Spinal cord (tissue), 10 donors: ENCODE data around the gene CSNK1G3. TPM values are rescaled to one million over a fixed set of nuclear protein-coding genes. Genes with fewer than 3 reads are reported as not detected.
A peak's percentile ranks its signal among the peaks of the same experiment; 100 is the strongest.
"Not testable (repeated sequence)": the region's sequence is repeated elsewhere in the genome, so short reads cannot be mapped to it uniquely, and the experiment has no call there.

Source experiments
- DNase-seq, 6 donors: peaks; one replicate each; pipeline versions ENCODE4 v3.0.0 to v3.0.0-alpha.2; 2013 to 2015; ENCODE audit warnings: low spot score in 6 of 6, low read depth in 4 of 6
- H3K27ac ChIP-seq: one replicate; pipeline ENCODE4 v1.5.1; 2013; ENCODE audit warnings: low read depth, low read length, control low read depth
- H3K27me3 ChIP-seq: one replicate; pipeline ENCODE4 v1.6.1; 2013; ENCODE audit warnings: low read length; ENCODE audit not compliant: control insufficient read depth, insufficient read depth
- H3K36me3 ChIP-seq: one replicate; pipeline ENCODE4 v1.6.1; 2013; ENCODE audit warnings: low read length; ENCODE audit not compliant: control insufficient read depth, insufficient read depth
- H3K4me1 ChIP-seq: one replicate; pipeline ENCODE4 v1.6.1; 2013; ENCODE audit warnings: low read length; ENCODE audit not compliant: control insufficient read depth, insufficient read depth
- H3K4me3 ChIP-seq: one replicate; pipeline ENCODE4 v1.5.1; 2013; ENCODE audit warnings: low read depth, low read length, control low read depth
- H3K9me3 ChIP-seq: one replicate; pipeline ENCODE4 v1.6.1; 2013; ENCODE audit warnings: low read length; ENCODE audit not compliant: control insufficient read depth, insufficient read depth
- WGBS: methylation state at CpG from one replicate; pipeline ENCODE4 v1.1.5; 2013; ENCODE audit warnings: missing lambda C conversion rate; ENCODE audit not compliant: insufficient coverage; 5-methylcytosine and 5-hydroxymethylcytosine counted together
- polyA plus RNA-seq, 2 donors: library from polyadenylated mRNA; unstranded; fragments of 120-200 nt; gene quantifications; one replicate each; pipeline ENCODE4 v1.2.1, GENCODE V29; 2013; ENCODE audit not compliant: insufficient read length in 2 of 2
- total RNA-seq, 2 donors: library from RNA; depleted of rRNA in 1 of 2; stranded (reverse); fragments of 120-200 nt in 1 of 2; fragments of >200 nt in 1 of 2; gene quantifications; one replicate each; pipeline versions ENCODE4 v1.2.3 to v1.2.4, GENCODE V29; 2013 to 2014
- donor health status: healthy.

The CSNK1G3 gene
- total and polyA plus RNA-seq, 4 donors: 27.6 to 111 (median 54.6) TPM

DNA sequence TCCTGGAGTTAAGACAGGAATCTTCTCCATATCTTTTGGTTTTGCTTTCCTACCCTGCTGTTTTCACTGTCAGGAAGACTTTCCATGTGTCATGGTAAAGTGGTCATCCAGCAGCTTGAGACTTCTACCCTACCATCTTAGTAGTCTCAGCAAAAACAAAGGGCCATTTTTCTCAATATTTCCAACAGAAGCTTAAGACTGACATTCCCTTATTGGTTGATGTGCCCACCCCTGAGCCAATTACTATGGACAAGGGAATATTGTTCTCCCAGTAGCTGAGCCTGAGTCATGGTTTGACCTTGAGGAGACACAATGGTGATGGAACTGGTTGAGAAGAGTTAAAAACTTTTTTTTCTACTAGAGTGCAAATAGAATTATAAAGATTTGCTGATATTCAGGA is 105.6 kb downstream of the CSNK1G3 start:
- Histone ChIP-seq H3K27me3 (no peaks in the 10 kb centered on the region), H3K27ac (no peak overlapping the region)

DNA sequence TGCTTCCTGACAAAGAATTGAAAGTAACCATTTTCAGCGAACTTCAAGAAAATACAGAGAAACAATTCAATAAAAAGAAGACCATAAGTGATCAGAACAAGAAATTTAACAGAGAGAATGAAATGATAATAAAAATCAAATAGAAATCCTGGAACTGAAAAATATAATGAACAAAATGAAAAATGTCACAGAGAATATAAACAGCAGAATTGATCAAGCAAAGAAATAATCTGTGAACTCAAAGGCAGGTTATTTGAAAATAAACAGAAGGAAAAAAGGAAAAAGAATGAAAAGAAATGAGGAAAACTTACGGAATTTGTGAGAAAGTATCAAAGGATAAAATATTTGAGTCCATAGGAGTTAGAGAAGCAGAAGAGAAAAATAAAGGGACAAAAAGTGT is 114.1 kb downstream of the CSNK1G3 start:
- Histone ChIP-seq H3K27ac (no peak overlapping the region), H3K9me3 (peaks cover 4% of the 10 kb centered on the region), H3K4me3 (no peak overlapping the region), H3K27me3 (no peaks in the 10 kb centered on the region), H3K36me3 (no peaks in the 10 kb centered on the region), H3K4me1 (no peaks in the 10 kb centered on the region)
- no peak for DNase-seq
- WGBS: 100% methylated on average over 1 of the region's 2 CpGs

More for the DNA sequence above, 105.6 kb downstream of the CSNK1G3 start:
- H3K4me1 ChIP-seq: no peaks in the 10 kb centered on the region
- H3K4me3 ChIP-seq: no peak overlapping the region
- H3K9me3 ChIP-seq: no peaks in the 10 kb centered on the region
- DNase-seq: no peak
- no peaks in the 10 kb centered on the region for H3K36me3 ChIP-seq

DNA sequence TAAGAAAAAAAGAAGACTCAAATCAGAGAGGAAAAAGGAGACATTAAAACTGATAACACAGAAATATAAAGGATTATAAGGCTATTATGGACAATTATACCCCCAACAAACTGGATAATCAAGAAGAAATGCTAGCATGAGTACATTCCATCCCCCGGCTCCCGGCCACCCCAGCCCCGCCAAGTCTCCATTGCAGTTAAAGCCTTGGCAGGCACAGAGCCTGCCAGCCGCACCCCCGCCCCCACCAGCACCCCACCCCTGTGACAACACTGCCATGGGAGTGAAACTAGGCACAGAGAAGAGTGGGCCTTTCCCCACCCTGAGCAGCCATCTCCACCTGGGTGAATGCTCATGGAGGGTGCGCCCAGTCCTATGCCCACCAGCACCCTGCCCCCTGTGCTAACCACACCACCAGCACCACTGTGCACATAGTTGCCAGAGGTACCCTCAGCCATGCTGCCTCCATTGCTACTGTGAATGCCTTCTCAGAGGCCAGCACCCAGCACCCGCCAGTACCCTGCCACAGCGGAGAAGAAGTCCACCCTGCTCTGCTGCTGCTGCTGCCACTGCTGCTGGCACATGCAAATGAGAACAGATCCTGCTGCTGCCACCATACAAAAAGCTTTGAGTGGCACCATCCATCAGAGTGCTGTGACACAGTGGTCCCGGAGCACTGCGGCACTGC is 117.0 kb downstream of the CSNK1G3 start:
- WGBS: 67% methylated on average over 4 of the region's 10 CpGs
- Histone ChIP-seq H3K4me1 (no peaks in the 10 kb centered on the region), H3K36me3 (no peaks in the 10 kb centered on the region), H3K27me3 (no peaks in the 10 kb centered on the region), H3K27ac (no peak overlapping the region), H3K9me3 (peaks cover 4% of the 10 kb centered on the region), H3K4me3 (no peak overlapping the region)
- no peak for DNase-seq

DNA sequence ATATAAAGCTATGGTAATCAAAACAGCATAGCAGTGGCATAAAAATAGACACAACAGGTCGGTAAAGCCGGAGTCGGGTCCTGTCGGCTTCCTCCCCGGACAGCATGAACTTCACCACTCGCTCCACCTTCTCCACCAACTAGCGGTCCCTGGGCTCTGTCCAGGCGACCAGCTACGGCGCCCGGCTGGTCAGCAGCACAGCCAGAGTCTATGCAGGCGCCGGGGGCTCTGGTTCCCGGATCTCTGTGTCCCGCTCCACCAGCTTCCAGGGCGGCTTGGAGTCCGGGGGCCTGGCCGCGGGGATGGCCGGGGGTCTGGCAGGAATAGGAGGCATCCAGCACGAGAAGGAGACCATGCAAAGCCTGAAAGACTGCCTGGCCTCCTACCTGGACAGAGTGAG is 124.0 kb downstream of the CSNK1G3 start:
- Histone ChIP-seq H3K27me3 (no peaks in the 10 kb centered on the region), H3K4me1 (no peaks in the 10 kb centered on the region), H3K36me3 (no peaks in the 10 kb centered on the region), H3K9me3 (no peaks in the 10 kb centered on the region), H3K27ac (no peak overlapping the region), H3K4me3 (no peak overlapping the region)
- DNase-seq: no peak
- 97% methylated on average over 21 of the region's 21 CpGs for WGBS

DNA sequence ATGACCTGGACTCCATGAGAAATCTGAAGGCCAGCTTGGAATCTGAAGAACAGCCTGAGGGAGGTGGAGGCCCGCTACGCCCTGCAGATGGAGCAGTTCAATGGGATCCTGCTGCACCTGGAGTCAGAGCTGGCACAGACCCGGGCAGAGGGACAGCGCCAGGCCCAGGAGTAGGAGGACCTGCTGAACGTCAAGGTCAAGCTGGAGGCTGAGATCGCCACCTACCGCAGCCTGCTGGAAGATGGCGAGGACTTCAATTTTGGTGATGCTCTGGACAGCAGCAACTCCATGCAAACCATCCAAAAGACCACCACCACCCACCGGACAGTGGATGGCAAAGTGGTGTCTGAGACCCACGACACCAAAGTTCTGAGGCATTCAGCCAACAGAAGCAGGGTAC is 125.1 kb downstream of the CSNK1G3 start:
- not testable (repeated sequence) for H3K27me3 ChIP-seq, H3K4me1 ChIP-seq, DNase-seq, H3K36me3 ChIP-seq, H3K9me3 ChIP-seq, H3K4me3 ChIP-seq, H3K27ac ChIP-seq
- WGBS: 95% methylated on average over 9 of the region's 10 CpGs

DNA sequence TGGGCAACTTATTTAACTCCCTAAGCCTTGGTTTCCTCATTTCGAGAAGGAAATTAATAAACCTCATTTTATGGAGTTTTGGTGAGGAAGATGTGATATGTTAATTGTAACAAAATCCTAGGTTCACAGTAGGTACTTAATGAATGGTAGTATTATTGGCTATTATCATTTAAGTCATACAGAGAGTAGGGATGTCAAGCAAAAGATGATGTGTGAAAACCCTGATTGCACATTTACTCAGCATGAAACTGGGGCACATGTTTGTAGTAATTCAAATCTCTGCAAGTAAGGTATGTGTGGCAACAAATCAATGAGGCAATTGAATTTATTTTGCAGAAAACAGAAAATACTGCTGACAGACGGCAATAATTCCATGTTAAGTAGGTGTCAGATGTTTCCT is 127.3 kb downstream of the CSNK1G3 start:
- Histone ChIP-seq H3K9me3 (no peaks in the 10 kb centered on the region), H3K27ac (no peak overlapping the region), H3K36me3 (no peaks in the 10 kb centered on the region), H3K4me3 (no peak overlapping the region), H3K4me1 (no peaks in the 10 kb centered on the region), H3K27me3 (no peaks in the 10 kb centered on the region)
- DNase-seq: peak in 1 of 6 donors; percentile 3
- no CpG with 5 or more reads among the region's 2 CpGs for WGBS

DNA sequence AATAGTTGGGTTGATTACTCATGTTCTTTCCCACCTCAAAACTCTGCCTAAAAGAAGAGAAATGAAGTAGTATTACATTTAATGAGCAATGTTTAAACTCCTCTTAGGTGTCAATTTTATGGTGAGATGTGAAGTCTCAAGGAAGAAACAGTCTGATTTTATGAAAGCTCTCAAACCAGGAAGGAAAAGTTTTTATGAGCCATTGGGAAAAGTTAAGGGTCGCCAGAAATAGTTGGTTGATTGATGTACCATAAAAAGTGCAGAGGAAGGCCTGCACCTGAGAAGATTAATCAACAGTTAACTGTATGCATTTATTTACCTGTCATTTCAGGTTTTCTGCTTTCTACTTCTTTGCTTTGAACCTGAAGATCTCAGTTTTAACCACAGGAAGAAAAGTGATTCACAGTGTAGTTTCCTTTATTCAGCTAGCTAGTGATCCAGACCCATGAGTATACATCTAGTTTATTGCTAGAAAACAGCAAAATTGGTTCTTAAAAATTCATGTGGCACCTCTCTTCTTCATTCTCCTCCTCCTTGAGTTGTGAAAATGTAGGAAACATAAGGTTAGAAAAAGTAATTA is 133.1 kb downstream of the CSNK1G3 start:
- no CpG with 5 or more reads among the region's 1 CpG for WGBS
- Histone ChIP-seq H3K9me3 (no peaks in the 10 kb centered on the region), H3K4me1 (no peaks in the 10 kb centered on the region), H3K36me3 (no peaks in the 10 kb centered on the region), H3K4me3 (no peak overlapping the region), H3K27me3 (no peaks in the 10 kb centered on the region), H3K27ac (no peak overlapping the region)
- DNase-seq: no peak

DNA sequence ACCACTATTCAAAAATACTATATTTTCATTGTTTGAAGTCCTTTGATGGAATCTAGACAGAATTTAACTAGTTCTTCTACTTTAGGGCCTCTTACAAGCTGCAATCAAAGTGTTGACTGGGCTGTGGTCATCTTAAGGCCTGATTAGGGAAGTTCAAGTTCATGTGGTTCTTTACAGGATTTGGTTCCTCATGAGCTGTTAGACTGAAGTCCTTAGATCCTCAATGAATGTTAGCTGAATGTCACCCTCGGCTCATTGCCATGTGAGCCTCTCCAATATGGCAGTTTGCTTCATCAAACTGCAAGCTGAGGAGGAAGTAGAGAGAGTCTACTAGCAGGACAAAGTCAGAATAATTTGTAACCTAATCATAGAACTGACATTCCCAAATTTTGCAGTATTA is 135.1 kb downstream of the CSNK1G3 start:
- WGBS: no CpG with 5 or more reads among the region's 1 CpG
- H3K9me3 ChIP-seq: no peaks in the 10 kb centered on the region
- DNase-seq: no peak
- H3K4me1 ChIP-seq: no peaks in the 10 kb centered on the region
- no peaks in the 10 kb centered on the region for H3K36me3 ChIP-seq
- H3K4me3 ChIP-seq: no peak overlapping the region
- H3K27ac ChIP-seq: no peak overlapping the region
- no peaks in the 10 kb centered on the region for H3K27me3 ChIP-seq

DNA sequence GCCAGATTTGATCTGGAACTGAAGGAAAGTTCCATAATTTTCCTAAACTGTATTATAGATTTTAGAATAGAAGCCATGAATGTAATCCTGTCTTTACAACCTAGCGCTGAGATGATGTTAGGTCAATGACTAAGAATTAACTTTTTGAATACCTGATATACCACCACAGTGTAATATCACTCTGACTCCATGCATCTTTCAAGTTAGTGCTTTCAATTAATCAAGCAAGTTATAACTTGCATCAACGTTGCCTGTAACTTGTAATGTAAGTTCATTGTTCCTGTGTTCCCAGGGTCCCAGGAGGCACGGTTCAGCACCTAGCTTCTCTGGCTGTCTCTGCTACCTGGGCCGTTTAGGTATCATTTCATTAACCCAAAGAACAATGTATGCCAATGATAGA is 139.3 kb downstream of the CSNK1G3 start:
- 100% methylated on average over 1 of the region's 4 CpGs for WGBS
- H3K36me3 ChIP-seq: no peaks in the 10 kb centered on the region
- H3K27ac ChIP-seq: no peak overlapping the region
- H3K4me3 ChIP-seq: no peak overlapping the region
- DNase-seq: no peak
- H3K4me1 ChIP-seq: no peaks in the 10 kb centered on the region
- no peaks in the 10 kb centered on the region for H3K27me3 ChIP-seq
- no peaks in the 10 kb centered on the region for H3K9me3 ChIP-seq

DNA sequence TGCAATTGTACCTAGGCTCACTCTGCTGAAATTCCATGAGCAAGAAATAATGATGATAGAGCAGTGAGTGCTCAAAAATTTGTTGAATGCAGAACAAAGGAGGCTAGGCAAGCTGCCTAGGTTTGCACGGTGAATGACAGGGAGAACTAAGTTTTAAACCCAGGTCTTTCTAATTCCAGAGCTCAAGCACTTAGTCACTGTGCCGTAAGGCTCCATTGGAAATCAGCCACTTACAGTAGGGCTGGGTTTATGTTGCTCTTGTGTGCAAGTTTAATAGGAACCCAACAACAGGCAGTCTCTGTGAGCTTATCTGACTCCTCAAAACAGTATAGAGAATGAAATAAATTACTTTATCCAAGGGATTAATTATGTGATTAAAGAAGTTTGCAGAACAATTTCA is 147.0 kb downstream of the CSNK1G3 start:
- Histone ChIP-seq H3K9me3 (no peaks in the 10 kb centered on the region), H3K27me3 (no peaks in the 10 kb centered on the region), H3K4me3 (no peak overlapping the region), H3K36me3 (no peaks in the 10 kb centered on the region), H3K27ac (no peak overlapping the region), H3K4me1 (no peaks in the 10 kb centered on the region)
- no peak for DNase-seq
- WGBS: 90% methylated on average over 1 of the region's 2 CpGs
